Raji (cell line): Measurements from ENCODE around the gene ASIC4.

Experiments used
- POLR2A ChIP-seq: IDR thresholded peaks from 2 replicates; pipeline ENCODE4 v1.6.1; 2011; ENCODE audit warnings: low read depth, low read length, control low read depth; ENCODE audit not compliant: insufficient read depth

ASIC4 gene

DNA sequence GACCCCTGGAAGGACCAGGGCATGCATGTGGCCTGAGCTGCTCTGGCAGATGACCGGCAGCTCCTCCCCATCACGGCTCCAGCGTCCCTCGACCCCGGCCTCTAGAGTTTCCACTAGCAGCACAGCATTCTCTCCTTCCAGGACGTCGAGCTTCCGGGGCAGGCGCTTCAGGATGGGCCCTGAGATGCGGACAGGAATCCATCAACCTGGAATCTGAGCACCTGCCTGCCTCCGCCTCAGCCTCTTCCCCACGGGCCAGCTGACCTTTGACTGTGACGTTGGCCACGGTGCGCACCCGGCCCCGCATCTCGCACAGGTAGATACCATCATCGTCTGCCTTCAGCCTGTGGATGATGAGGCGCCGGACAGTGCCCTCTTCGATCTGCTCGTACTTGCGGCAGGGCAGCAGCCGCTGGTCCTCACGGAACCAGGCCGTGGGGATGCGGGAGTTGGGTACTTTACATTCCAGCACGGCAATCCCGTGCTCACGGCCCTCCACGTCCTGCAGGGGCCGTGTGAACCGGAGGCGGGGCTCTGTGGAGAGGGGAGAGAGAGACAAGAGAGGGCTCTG lies 53.6 kb downstream of the ASIC4 start:
- no peak for TF ChIP-seq POLR2A

DNA sequence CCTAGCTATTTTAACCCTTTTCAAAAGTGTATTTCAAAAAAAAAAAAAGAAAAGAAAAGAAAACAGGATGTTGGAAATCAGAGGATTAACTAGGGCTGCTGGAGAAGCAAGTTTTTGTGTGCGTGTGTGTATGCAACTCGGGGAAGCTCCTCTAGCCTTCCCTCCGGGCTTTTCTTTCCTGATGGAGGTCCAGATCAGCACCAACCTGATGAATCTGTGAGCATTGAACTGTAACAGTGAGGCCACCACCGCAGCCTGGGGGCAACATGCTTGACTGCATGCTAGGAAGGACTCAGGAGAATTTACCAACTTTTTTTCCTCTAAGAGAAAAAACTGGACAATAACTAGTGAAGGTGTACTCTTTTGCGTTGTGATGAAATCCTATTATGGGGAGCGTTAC lies 54.8 kb downstream of the ASIC4 start:
- no peak for TF ChIP-seq POLR2A

DNA sequence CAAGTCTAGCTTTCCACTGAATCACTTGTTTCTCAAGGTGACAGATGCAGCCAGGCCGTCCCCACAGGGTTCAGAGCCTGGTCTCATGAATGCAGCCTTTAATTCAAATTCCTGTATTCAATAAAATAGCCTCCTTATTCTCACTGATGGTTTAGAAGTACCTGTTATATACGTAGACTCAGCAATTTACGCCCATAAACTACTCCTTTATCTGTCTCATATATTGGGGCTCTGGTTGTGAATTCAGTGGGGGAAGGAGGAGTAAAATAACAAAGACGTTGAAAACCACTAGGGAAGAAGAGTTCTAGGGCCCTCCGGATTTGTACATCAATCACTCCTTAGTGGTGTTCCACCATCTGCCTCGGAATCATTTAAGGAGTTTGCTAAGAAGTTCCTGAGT lies 55.4 kb downstream of the ASIC4 start:
- TF ChIP-seq POLR2A, result no peak

DNA sequence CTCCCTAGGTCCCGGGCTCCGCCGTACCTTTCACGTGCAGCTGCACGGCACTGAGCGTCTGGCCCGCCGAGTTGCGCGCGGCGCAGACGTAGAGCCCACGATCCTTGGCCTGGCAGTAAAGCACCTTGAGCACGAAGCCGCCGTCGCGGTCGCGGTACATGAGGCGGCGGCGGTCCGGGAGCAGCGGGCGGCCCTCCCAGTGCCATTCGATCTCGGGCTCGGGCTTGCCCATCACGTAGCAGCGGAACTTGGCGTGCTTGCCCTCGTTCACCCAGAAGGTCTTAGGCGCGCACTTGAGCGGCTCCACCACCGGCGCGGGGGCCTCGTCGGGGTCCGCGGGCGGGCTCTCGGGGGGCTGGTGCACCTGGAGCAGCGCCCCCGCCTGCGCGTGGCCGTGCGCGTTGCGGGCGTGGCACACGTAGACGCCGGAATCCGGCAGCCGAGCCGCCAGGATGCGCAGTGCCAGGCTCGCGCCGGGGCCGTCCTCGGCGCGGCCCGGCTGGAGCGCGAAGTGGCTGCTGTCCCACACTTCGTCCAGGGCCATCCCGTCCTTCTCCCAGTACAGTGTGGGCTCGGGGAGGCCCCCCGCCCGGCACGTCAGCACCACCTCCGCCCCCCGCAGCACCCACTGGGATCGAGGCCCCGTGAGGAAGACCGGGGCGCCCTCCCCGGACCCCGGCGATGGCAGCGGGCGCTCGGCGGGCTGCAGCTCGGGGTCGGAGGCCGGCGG lies 56.1 kb downstream of the ASIC4 start:
- no peak for TF ChIP-seq POLR2A

DNA sequence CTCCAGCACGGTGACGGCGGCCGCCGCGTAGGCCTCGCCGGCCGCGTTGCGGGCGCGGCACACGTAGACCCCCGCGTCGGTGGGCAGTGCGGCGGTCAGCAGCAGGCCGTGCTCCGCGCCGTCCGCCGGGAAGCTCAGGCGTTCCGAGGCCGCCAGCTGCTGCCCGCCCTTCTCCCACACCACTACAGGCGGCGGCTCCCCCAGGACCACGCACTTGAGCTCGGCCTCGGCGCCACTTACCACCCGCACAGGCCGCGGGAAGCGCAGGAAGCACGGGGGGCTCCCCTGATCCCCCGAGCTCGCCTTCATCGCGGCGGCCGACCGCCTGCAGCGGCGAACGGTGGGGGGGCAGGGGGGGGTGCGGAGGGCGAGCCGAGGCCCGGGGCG lies 56.6 kb downstream of the ASIC4 start:
- TF ChIP-seq POLR2A, result no peak

DNA sequence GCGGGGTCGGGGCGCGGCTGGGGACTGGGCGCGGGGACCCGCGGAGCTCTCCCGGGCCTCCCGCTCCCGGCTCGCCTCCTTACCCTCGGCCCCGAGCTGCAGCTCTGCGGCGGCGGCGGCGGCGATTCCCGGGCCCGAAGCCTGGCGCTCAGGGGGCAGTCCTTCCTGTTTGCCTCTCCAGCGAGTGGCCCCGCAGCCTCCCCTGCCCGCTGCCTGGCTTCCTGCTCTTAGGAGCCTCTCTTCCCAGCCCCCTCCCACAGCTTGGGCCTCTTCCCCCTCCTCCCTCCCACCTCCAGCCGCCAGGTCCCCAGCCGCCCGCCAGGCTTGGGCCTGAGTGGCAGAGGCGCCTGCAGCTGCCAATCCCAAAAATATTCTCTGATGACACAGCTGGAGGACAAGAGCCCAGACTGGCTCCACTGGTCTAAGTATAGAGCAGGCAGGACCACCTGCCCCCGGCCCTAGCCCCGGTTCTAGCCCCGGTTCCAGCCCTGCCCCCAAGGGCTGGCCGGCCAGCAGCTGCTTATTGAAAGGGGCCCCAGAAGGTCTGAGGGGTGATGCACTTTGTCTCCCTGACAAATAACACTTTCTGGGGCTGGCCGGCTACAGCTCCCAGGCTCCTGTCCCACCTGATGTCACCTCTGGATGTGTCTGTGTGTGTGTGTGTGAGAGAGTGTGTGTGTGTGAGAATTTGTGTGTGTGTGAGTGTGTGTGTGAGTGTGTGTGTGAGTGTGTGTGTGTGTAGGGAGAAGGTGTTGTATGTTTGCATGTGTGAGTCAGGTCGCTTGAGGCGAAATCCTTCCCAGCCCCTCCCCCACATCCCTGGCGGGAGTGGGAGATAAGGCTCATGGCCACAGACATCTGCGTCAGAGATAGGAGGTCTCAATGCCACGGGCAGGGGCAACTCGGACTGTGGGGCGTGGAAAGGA lies 57.3 kb downstream of the ASIC4 start, which contains the start of gene OBSL1:
TSS of gene OBSL1 (minus strand) at position 229 of the 926 bp plus-strand sequence. CDS start 307 bp downstream, outside the sequence.
- no peak for TF ChIP-seq POLR2A

DNA sequence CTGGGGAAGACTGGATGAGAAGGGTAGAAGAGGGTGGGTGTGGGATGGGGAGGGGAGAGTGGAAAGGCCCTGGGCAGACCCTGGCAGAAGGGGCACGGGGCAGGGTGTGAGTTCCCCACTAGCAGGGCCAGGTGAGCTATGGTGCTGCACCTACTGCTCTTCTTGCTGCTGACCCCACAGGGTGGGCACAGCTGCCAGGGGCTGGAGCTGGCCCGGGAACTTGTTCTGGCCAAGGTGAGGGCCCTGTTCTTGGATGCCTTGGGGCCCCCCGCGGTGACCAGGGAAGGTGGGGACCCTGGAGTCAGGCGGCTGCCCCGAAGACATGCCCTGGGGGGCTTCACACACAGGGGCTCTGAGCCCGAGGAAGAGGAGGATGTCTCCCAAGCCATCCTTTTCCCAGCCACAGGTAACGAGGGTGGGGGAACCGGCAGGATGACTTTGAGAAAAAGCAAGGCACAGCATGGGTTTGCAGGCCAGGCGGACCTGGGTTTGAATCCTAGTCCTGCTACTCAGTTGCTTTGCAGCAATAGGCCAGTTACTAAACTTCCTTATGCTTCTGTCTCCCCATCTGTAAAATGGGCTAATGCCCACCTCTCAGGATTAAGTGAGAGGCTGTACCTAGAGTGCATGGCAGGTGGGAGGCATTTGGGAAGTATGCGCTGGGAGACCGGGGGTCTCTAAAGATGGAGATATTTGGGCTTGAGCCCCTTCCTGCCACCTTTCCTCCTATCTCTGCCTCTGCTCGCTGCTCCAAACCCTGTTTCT lies 58.1 kb downstream of the ASIC4 start, which contains the start of gene INHA:
TSS of gene INHA (plus strand) at position 74 of the 765 bp plus-strand sequence. CDS start at position 139, 65 bp downstream.
- no peak for TF ChIP-seq POLR2A

DNA sequence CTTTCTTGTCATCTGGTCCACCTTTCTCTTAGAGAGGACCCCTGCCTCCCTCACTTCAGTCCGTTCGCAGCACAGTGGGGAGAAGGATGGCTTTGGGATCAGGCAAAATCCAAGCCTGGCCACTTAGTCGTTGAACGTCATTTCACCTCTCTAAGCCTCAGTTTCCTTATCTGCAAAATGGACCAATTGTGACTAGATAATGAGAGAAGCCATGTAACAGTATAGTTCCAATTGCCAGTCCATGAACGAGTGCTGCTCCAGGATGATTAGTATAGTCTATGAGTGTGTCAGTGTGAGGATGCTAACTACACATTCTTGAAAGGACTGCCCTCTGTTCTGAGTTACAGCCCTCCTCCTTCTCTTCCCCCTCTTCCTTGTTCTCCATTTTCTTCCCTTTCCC lies 58.9 kb downstream of the ASIC4 start:
- no peak for TF ChIP-seq POLR2A

DNA sequence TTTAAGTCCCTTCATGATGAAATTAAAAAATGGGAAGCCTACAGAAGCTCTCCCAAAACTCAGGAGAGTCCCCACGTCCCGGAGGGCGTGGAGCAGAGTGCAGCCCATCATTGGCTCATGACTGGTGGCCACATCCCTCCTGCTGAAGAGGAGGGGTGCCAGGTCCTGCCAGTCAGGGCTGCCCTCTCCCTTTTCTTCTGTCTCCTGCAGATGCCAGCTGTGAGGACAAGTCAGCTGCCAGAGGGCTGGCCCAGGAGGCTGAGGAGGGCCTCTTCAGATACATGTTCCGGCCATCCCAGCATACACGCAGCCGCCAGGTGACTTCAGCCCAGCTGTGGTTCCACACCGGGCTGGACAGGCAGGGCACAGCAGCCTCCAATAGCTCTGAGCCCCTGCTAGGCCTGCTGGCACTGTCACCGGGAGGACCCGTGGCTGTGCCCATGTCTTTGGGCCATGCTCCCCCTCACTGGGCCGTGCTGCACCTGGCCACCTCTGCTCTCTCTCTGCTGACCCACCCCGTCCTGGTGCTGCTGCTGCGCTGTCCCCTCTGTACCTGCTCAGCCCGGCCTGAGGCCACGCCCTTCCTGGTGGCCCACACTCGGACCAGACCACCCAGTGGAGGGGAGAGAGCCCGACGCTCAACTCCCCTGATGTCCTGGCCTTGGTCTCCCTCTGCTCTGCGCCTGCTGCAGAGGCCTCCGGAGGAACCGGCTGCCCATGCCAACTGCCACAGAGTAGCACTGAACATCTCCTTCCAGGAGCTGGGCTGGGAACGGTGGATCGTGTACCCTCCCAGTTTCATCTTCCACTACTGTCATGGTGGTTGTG lies 60.4 kb downstream of the ASIC4 start:
- no peak for TF ChIP-seq POLR2A

DNA sequence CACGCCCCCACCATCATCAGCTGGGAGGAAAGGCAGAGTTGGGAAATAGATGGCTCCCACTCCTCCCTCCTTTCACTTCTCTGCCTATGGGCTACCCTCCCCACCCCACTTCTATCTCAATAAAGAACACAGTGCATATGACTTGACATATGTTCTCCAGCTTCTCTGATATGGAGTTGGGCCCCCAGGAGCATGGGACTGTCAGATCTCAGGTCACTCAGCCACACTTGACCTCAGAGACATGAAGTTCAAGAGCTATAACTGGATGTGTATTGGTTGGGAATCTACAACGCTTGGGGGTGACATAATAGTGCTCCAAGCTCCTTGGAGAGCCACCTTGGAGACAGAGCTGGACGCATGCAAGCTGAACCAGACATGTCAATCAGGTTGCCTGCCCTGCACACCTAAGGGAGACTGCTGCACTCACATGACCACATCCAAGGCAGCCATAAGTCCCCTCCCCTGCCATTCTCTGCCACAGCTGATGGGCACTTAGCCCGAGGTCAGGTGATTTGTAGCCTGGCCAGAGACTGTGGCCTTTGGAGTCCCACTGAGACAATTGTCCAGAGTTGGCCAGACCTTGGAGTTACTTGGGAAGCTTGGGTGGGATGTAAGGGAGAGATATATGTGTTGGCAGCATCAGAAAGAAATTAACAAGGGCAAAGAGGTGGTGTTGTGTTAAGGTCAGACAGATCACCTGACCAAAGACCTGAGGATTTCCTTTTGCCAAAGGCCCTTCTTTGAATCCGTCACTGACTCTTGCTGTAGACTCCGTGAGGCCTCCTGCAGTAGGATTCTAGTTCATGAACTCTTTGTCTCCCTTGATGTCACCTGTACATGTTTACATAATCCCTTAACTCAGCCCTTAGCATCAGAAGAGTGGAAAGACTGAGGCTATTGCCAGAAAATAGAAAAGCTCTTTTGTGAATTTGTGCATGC lies 61.6 kb downstream of the ASIC4 start:
- TF ChIP-seq POLR2A, result no peak

DNA sequence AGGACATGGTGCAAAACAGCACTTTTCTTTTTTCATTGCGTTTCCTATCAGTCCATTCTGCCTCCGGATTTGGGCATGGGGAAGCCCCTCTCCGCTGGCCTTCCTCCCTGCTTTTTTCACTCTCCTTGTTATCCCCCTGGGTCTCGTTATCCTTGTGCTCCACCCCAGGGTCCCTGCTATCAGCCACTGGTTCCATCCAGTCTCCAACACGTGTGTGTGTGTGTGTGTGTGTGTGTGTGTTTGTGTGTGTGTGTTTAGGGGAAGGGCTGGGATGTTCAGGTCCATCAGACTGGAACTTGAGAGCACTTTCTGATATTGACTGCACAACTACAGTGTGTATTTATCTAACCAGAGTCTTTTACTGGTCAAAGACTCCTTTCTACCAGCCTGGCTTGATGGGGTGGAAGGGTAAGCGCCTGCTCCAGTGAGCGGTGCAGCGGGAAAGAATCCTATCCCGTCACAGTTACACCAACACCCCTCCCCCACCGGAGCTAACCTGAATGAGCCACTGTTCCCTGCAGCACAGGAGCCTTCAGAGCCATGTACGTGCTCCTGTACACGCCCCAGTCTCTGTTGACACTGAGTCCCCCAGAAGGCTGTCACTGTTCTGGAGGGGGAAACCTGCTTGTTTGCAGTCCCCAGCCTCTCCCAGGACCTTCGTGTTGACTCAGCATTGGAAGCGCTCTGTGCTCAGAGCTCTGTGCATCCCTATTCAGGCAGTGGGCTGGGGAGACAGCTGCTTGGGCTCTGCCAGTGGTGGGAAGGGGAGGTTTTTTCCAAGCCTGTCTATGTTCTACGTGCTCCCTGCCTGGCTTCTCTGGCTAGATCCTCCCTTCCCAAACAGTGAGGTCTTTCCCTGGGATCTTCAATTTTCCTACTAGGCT lies 62.5 kb downstream of the ASIC4 start:
- TF ChIP-seq POLR2A, result no peak

DNA sequence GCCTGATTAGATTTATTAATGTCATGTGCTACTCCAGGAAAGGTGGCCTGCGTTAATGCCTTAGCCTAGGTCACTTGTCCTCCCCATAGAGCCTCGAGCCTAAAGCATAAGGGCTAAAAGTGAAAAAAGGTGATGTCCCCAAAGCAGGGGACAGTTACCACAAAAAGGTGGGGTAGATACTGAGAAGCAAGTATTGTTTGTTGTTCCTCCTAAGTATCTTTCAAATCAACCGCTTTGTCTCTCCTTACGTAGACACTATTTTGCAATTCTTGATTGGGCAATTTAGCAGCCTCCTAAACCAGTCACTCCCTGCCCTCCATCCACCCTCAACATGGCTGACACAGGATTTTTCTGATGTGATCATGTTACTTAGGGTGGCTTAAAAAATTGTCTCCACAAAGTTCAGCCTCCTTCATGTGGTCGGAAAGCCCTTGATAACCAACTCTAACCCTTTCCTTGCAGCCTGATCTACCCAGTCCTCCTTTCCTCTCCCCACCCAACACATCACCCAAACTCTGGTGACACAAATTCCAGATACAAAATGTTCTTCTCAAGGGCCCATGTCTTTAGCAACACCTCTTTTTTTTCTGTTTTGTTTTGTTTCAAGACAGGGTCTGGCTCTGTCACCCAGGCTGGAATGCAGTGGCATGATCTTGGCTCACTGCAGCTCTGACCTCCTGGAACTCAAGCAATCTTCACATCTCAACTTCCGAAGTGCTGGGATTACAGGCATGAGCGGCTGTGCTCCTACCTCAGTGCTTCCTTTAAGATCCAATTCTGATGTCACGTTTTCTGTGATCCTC lies 64.7 kb downstream of the ASIC4 start:
- no peak for TF ChIP-seq POLR2A

DNA sequence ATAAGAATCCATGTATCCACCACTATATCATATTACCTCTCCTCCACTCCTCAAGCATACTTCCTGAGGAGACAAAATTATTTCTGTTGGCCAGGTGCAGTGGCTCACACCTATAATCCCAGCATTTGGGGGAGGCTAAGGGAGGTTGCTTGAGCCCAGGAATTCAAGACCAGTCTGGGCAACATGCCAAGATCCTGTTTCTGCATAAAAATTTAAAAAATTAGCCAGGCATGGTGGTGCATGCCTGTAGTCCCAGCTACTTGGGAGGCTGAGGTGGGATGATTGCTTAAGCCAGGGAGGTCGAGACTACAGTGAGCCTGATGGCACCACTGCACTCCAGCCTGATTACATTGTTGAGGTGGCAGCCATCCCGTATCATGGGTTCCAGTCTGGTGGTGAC lies 67.1 kb downstream of the ASIC4 start:
- no peak for TF ChIP-seq POLR2A
